ENCODE results near the gene ANKRD60.
A peak's percentile ranks its signal among the peaks of the same experiment; 100 is the strongest.

The ANKRD60 gene

GRCh38 chr20:58244517-58245030 lies 16.1 kb upstream of the ANKRD60 start:
- DNase-seq (ENCODE audit: low read depth in 2 of 2) = no peak

GRCh38 chr20:58243653-58244410 lies 15.4 kb upstream of the ANKRD60 start:
- DNase-seq (ENCODE audit: low read depth in 2 of 2) = no peak

GRCh38 chr20:58242824-58243223 lies 14.4 kb upstream of the ANKRD60 start:
- DNase-seq (ENCODE audit: low read depth in 2 of 2) = no peak

- DNase-seq (ENCODE audit: low read depth in 2 of 2) = no peak
Measured at GRCh38 chr20:58241766-58242465, 13.5 kb upstream of the ANKRD60 start.

GRCh38 chr20:58240471-58240870 lies 12.0 kb upstream of the ANKRD60 start:
- DNase-seq (ENCODE audit: low read depth in 2 of 2) = no peak

GRCh38 chr20:58239216-58239615 lies 10.8 kb upstream of the ANKRD60 start:
- no peak for DNase-seq (ENCODE audit: low read depth in 2 of 2)

GRCh38 chr20:58238490-58238889 lies 10.0 kb upstream of the ANKRD60 start:
- DNase-seq (ENCODE audit: low read depth in 2 of 2) = no peak

- no peak for DNase-seq (ENCODE audit: low read depth in 2 of 2)
Measured at GRCh38 chr20:58237318-58238132, 9.1 kb upstream of the ANKRD60 start.

GRCh38 chr20:58236612-58237317 lies 8.3 kb upstream of the ANKRD60 start:
- DNase-seq (ENCODE audit: low read depth in 2 of 2) = peak; percentile 67 to 80

- DNase-seq (ENCODE audit: low read depth in 2 of 2) = no peak
Measured at GRCh38 chr20:58235010-58235409, 6.6 kb upstream of the ANKRD60 start.

GRCh38 chr20:58233881-58234528 lies 5.6 kb upstream of the ANKRD60 start:
- DNase-seq (ENCODE audit: low read depth in 2 of 2) = peak in 1 of 2 donors; percentile 25

GRCh38 chr20:58233393-58233792 lies 4.9 kb upstream of the ANKRD60 start:
- DNase-seq (ENCODE audit: low read depth in 2 of 2) = no peak

- no peak for DNase-seq (ENCODE audit: low read depth in 2 of 2)
Measured at GRCh38 chr20:58231683-58232082, 3.2 kb upstream of the ANKRD60 start.

GRCh38 chr20:58229198-58229798 lies 845 bp upstream of the ANKRD60 start:
- DNase-seq (ENCODE audit: low read depth in 2 of 2) = no peak

- no peak for DNase-seq (ENCODE audit: low read depth in 2 of 2)
Measured at GRCh38 chr20:58228103-58228483, 360 bp downstream of the ANKRD60 start.

GRCh38 chr20:58227391-58228102 lies 906 bp downstream of the ANKRD60 start:
- no peak for DNase-seq (ENCODE audit: low read depth in 2 of 2)

GRCh38 chr20:58225452-58226200 lies 2.8 kb downstream of the ANKRD60 start:
- DNase-seq (ENCODE audit: low read depth in 2 of 2) = no peak

- no peak for DNase-seq (ENCODE audit: low read depth in 2 of 2)
Measured at GRCh38 chr20:58224974-58225373, 3.5 kb downstream of the ANKRD60 start.

GRCh38 chr20:58224097-58224496 lies 4.4 kb downstream of the ANKRD60 start:
- DNase-seq (ENCODE audit: low read depth in 2 of 2) = no peak

Data from stimulated activated CD8-positive, alpha-beta memory T cell treated with anti-CD3 and anti-CD28 coated beads, Interleukin-7, amount 100 ng/mL, for 1 hour (primary cell).